Neural cell (in vitro differentiated cells): ENCODE data around the gene RASD2.

Source experiments
- CTCF ChIP-seq: fragments of 450-650 bp; IDR thresholded peaks from 2 replicates; pipeline ENCODE4 v1.5.1; 2014; ENCODE audit warnings: antibody characterized with exemption, mild to moderate bottlenecking, moderate library complexity; ENCODE audit not compliant: poor library complexity, severe bottlenecking
- EP300 ChIP-seq: fragments of 450-650 bp; conservative IDR thresholded peaks from 2 replicates; pipeline ENCODE4 v1.6.1; 2014; ENCODE audit warnings: antibody characterized with exemption, mild to moderate bottlenecking, moderate library complexity; ENCODE audit not compliant: poor library complexity, severe bottlenecking
- POLR2AphosphoS5 ChIP-seq: IDR thresholded peaks from 2 replicates; pipeline ENCODE4 v1.6.1; 2012
- RAD21 ChIP-seq: fragments of 450-650 bp; conservative IDR thresholded peaks from 2 replicates; pipeline ENCODE4 v1.6.1; 2014; ENCODE audit warnings: antibody characterized with exemption, mild to moderate bottlenecking, moderate library complexity
- REST ChIP-seq: IDR thresholded peaks from 2 replicates; pipeline ENCODE4 v1.6.1; 2012; ENCODE audit warnings: borderline replicate concordance
- SMC3 ChIP-seq: fragments of 450-650 bp; conservative IDR thresholded peaks from 2 replicates; pipeline ENCODE4 v1.6.1; 2014; ENCODE audit warnings: antibody characterized with exemption, mild to moderate bottlenecking, moderate library complexity; ENCODE audit not compliant: poor library complexity
- TAF1 ChIP-seq: IDR thresholded peaks from 2 replicates; pipeline ENCODE4 v1.6.1; 2012; ENCODE audit warnings: low read depth

DNA sequence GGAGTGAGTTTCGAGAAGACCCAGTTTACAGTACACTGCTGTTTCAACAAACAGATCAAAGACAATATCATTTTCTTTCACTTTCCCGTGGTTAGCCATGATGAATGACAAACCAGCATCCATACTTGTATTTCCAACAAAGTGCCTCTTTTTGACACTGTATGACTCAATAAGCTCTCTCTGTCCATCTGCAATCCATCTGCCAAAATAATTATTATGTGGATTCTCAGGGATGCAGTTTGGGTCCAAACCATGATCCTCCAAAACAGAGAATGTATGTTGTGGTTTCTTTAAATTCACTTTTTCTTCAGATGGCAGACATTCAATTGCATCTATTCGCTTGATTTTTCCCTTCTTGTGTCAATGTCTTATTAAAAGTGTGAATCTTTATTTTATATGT lies 37.8 kb upstream of the RASD2 start:
- TF ChIP-seq SMC3: no peak
- no peak for TF ChIP-seq CTCF
- TF ChIP-seq EP300: no peak
- no peak for TF ChIP-seq TAF1
- no peak for TF ChIP-seq POLR2AphosphoS5
- TF ChIP-seq RAD21: no peak
- TF ChIP-seq REST: no peak
